HG02798 (cell line): ENCODE results near the gene MEGF11.

ENCODE experiments used
- ATAC-seq: cut with Tn5 transposase; IDR thresholded peaks from one replicate; pipeline ENCODE4 v1.9.1; 2021; ENCODE audit warnings: mild to moderate bottlenecking; ENCODE audit not compliant: unreplicated experiment, poor library complexity

MEGF11 gene

DNA sequence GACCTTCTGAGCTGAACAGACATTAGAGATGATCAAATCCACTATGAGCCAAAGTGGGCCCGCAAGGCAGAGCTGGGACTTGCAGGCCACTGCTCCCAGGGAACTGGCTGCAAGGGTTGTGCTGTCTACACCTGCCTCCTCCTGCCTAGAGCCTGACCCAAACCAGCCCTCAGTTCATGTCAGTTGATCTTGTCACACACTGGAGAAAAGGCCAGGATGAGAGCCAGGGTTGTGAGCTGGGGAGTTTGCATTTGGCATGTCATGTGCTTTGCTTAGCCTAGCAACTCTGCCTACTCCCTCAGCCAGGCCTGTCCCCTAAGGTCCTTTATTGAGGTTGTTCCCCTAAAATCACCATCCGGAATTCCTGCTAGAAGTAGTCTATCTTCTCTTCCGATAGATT lies 316.5 kb downstream of the MEGF11 start:
- no peak for ATAC-seq

DNA sequence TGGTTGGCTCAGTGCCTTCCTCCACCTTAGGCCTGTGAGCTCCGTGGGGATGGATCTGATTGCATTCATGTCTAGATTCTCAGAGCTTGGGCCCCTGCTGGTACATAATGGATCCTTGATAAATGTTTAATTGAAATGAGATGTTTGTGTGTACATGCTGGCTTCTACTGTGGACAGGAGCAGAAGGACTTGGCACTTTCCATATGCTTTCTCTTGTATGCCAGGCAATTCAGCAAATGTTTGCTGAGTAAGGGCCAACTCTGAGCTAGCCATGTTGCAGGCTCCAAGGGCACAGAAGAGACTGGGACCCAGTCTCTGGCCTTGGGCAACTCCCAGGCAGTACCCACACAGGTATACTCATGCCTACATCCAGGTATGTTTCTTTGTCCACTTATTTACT lies 317.3 kb downstream of the MEGF11 start:
- no peak for ATAC-seq

GRCh38 chr15:65935391-65935790 lies 318.2 kb downstream of the MEGF11 start:
- no peak for ATAC-seq

- ATAC-seq: no peak
These were observed 322.3 kb downstream of the MEGF11 start for GRCh38 chr15:65931221-65931620.

GRCh38 chr15:65930134-65930533 lies 323.4 kb downstream of the MEGF11 start:
- ATAC-seq: no peak

GRCh38 chr15:65929573-65929972 lies 324.0 kb downstream of the MEGF11 start:
- ATAC-seq: no peak

DNA sequence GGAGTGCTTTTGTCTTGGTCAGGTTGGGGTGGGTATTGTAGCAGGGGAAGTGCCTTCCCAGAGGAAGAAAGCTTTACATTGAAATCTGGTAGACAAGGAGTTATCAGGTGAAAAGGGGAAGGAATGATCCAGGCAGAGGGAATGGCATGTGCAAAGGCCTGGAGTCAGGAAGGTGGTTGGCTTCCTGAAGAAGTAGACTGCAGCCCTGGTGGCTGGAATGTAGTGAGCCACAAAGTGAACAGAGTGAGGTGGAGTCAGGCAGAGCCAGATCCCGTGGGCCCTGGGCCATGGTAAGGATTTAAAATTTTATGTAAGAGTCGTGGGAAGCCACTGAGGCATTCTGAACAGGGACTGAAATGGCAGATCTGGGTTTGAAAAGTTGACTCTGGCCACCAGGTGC lies 326.0 kb downstream of the MEGF11 start:
- ATAC-seq: no peak

- ATAC-seq: peak; percentile 43
These were observed 326.7 kb downstream of the MEGF11 start for GRCh38 chr15:65926899-65927298.

DNA sequence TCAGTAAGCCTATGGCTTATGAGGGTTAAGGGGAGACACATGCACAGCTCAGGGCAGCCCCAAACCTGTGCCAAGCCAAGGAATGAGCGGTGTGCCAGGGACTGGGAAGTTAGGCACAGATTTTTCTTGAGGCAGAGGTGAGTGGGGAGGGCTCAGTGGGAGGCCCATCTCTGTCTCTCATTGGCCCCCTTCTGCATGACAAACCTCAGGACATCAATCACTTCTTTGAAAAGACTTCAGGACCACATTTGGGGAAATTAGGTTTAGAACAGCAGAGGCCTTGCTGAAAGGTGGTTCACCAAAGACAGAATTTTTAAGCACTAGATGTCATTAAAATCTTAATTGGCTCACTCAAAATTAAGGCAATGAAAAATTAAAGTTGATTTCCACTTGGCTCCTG lies 327.1 kb downstream of the MEGF11 start:
- no peak for ATAC-seq

DNA sequence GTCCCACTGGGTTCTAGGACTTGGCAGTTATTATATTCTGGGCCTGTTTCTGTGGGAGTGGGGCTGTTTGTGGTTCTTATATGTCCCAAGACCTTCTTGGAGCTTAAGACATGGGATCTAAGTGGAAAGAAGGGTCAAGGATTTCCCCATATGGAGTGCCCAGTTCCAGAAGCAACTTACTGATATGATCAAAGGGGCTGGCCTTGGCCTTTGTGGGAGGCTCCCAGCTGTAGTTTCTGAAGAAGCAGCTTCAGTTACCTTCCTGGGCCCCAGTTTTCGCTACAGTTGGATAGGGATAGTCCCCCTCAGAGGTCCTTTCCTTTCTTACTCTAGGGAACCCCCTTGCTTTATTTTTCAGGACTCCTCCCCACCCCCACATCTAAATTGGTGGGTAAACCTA lies 328.2 kb downstream of the MEGF11 start:
- no peak for ATAC-seq

GRCh38 chr15:65924004-65924403 lies 329.5 kb downstream of the MEGF11 start:
- no peak for ATAC-seq

DNA sequence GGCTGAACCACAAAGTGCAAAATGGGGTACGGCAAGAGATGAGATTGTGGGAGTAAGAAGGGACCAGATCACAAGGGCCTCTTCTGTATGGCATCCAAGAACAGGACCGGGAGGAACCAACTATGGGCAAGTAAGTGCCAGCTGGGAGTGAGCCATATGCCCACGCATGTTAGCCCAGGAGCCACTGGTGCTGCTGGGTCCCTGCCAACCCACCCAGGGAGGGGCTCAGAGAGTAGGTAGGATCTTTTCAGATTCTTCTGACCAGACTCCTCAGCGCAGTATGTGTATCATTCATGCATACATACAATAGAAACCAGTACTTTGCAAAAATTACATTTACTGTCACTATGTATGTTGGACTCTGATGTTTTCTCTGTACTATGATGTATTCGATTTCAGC lies 330.3 kb downstream of the MEGF11 start:
- ATAC-seq: no peak

- no peak for ATAC-seq
These were observed 330.9 kb downstream of the MEGF11 start for GRCh38 chr15:65922621-65923020.

DNA sequence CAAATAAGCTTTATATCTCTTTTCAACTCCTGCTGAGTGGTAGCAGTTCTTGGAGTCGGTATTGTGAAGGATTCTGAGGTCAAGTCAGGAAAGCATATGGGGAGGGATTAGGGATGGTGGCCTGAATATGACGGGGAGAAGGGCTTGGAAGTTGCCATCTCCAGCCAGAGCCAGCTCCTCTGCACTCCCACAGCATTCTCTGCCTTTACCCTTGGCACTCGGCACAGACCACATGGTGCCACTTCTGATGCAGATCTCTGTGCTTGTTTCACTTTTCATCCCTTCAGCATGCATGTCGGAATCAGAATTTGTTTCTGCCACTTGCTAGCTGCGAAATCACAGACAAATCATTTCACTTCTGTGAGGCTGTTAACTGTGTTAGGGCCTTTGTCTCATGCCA lies 331.8 kb downstream of the MEGF11 start:
- no peak for ATAC-seq

GRCh38 chr15:65920825-65921309 lies 332.7 kb downstream of the MEGF11 start:
- ATAC-seq: peak; percentile 41

GRCh38 chr15:65920121-65920520 lies 333.4 kb downstream of the MEGF11 start:
- ATAC-seq: no peak

GRCh38 chr15:65919353-65919752 lies 334.2 kb downstream of the MEGF11 start:
- no peak for ATAC-seq

DNA sequence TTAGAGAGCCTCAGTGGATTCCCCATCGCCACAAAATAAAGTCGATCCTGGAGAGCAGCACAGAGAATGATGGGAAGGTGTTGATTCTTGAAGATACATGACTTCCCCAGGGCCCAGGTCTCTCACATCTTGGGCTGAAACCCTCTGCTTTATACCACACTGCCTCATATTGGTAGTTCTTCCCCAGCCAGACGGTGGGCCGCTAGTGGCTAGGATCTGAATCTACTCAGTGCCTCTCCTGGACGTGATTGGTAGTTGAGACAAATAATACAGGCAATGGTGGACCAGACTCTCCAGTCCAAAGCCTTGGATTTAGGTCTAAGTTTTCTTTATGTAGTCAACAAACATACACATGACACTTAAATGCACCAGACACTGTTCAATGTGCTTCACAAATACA lies 334.6 kb downstream of the MEGF11 start:
- ATAC-seq: no peak

GRCh38 chr15:65918357-65918920 lies 335.1 kb downstream of the MEGF11 start:
- ATAC-seq: no peak

GRCh38 chr15:65917936-65918335 lies 335.6 kb downstream of the MEGF11 start:
- ATAC-seq: no peak

- peak; percentile 4 for ATAC-seq
These were observed 336.2 kb downstream of the MEGF11 start for GRCh38 chr15:65917407-65917756.

- ATAC-seq: peak; percentile 63
These were observed 336.7 kb downstream of the MEGF11 start for GRCh38 chr15:65916664-65917406.
